ENCODE results near the gene MUC15. TPM values are rescaled to one million over a fixed set of nuclear protein-coding genes. Genes with fewer than 3 reads are reported as not detected.

The MUC15 gene
- total and polyA plus RNA-seq, 2 of the 8 experiments (the other 6 are each of a cell fraction or from before 2014, with no cell fraction given): not detected

DNA sequence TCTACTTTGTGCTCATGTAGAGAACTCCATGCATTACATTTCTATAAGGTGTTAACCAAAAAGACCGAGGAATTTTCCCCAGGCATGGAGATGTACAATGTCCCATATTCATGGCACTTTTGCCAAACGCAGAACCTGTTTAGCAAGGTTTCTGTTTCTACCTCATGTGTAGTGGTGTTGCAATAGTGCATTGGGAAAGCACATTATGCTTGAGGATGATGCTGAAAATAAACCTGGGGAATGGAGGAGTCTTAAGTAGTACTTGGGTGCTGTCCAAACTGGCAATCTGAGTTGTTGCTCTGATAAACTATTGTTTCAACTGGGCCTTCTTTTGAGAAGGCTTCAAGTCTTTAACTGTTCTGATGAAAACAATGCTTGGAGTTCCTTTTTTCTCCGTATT is 11.5 kb upstream of the MUC15 start:
- ChIA-PET POLR2A (ENCODE audit: partially characterized antibody) (no interaction called here), CTCF (ENCODE audit: partially characterized antibody) (no interaction called here)
- Histone ChIP-seq H3K27ac (ENCODE audit: low read depth, low read length) (no peak overlapping the region), H3K9me3 (ENCODE audit: insufficient read depth in 2 of 2, low read depth in 1 of 2, low read length in 1 of 2) (no peaks in the 10 kb centered on the region), H3K27me3 (replicated peaks in 1 of 4; ENCODE audit: control insufficient read depth in 3 of 4, extremely low read depth in 1 of 4, insufficient read depth in 3 of 4, low read length in 3 of 4) (no peaks in the 10 kb centered on the region), H2BK20ac (ENCODE audit: low read length) (no peak overlapping the region), H3K14ac (ENCODE audit: insufficient read length) (no peak overlapping the region), H3K4me1 (replicated peaks in 1 of 4; ENCODE audit: control insufficient read depth in 3 of 4, insufficient read depth in 4 of 4, low read length in 3 of 4) (no peaks in the 10 kb centered on the region), H3K4me3 (ENCODE audit: extremely low read depth in 1 of 4, insufficient read depth in 2 of 4, low read depth in 3 of 4, low read length in 4 of 4) (no peak overlapping the region), H3K79me1 (ENCODE audit: low read depth, low read length) (no peaks in the 10 kb centered on the region), H2AK5ac (ENCODE audit: low read depth, low read length) (no peak overlapping the region), H3K79me2 (ENCODE audit: control insufficient read depth in 1 of 2, insufficient read depth in 2 of 2, low read length in 2 of 2) (no peaks in the 10 kb centered on the region), H2AFZ (ENCODE audit: low read length) (no peak overlapping the region), H2BK120ac (replicated peaks; ENCODE audit: low read depth, low read length) (no peak overlapping the region), H3K23ac (ENCODE audit: insufficient read length) (no peak overlapping the region), H2BK15ac (ENCODE audit: low read length) (no peak overlapping the region), H4K91ac (replicated peaks; ENCODE audit: insufficient read length, low read length) (no peak overlapping the region), H3K23me2 (ENCODE audit: low read depth, low read length) (no peaks in the 10 kb centered on the region), H3K18ac (ENCODE audit: extremely low read depth, low read length) (no peak overlapping the region), H3K4me2 (ENCODE audit: insufficient read depth in 1 of 2, low read depth in 2 of 2, low read length in 2 of 2) (no peak overlapping the region), H2BK5ac (ENCODE audit: low read depth, low read length) (no peak overlapping the region), H4K8ac (ENCODE audit: extremely low read depth, insufficient read depth, low read length) (no peak overlapping the region), H3K36me3 (ENCODE audit: control insufficient read depth in 2 of 4, insufficient read depth in 4 of 4, low read length in 3 of 4) (no peaks in the 10 kb centered on the region), H2BK12ac (ENCODE audit: low read depth, low read length) (no peak overlapping the region), H3K56ac (replicated peaks; ENCODE audit: insufficient read length, low read depth, low read length) (no peak overlapping the region), H3K9ac (replicated peaks in 1 of 4; ENCODE audit: extremely low read depth in 1 of 4, low read depth in 3 of 4, low read length in 3 of 4) (no peak overlapping the region), H4K20me1 (replicated peaks in 1 of 2; ENCODE audit: control insufficient read depth in 1 of 2, insufficient read depth in 2 of 2, low read length in 2 of 2) (no peaks in the 10 kb centered on the region), H4K5ac (ENCODE audit: insufficient read length, low read depth, low read length) (no peak overlapping the region), H3K4ac (replicated peaks; ENCODE audit: insufficient read length, low read depth, low read length) (no peak overlapping the region)
- no peak for DNase-seq (ENCODE audit: low read depth in 1 of 2, low spot score in 2 of 2)
- WGBS, 2 experiments (ENCODE audit: extremely low coverage in 1 of 2, insufficient coverage in 1 of 2, insufficient read length in 1 of 2, insufficient replicate concordance in 2 of 2, low coverage in 1 of 2, low lambda C conversion rate in 2 of 2, missing lambda C conversion rate in 1 of 2): 95% methylated on average over 3 of the region's 3 CpGs; no CpG with 5 or more reads in 1 of the 2 experiments
- TF ChIP-seq YY1 (IDR thresholded peaks at IDR 0.05; ENCODE audit: low read depth, low read length) (no peak), GTF2F1 (IDR thresholded peaks at IDR 0.05; ENCODE audit: borderline replicate concordance, low read depth, low read length) (no peak), ZNF274 (IDR thresholded peaks at IDR 0.05; ENCODE audit: borderline replicate concordance, extremely low read depth, low read length) (no peak), NRF1 (IDR thresholded peaks at IDR 0.05; ENCODE audit: low read depth, low read length) (no peak), CBX5 (IDR thresholded peaks at IDR 0.05; ENCODE audit: low read depth, low read length) (no peak), GABPA (IDR thresholded peaks at IDR 0.05; ENCODE audit: borderline replicate concordance, insufficient read depth, low read length) (no peak), SIX5 (IDR thresholded peaks at IDR 0.05; ENCODE audit: low read depth, low read length) (no peak), BACH1 (IDR thresholded peaks at IDR 0.05; ENCODE audit: low read length) (no peak), EZH2 (IDR thresholded peaks at IDR 0.05; ENCODE audit: low read depth, low read length, severe bottlenecking) (no peak), MAFK (IDR thresholded peaks at IDR 0.05; ENCODE audit: low read depth, low read length) (no peak), TBP (IDR thresholded peaks at IDR 0.05; ENCODE audit: low read depth, low read length) (no peak), EP300 (IDR thresholded peaks at IDR 0.05; ENCODE audit: borderline replicate concordance in 1 of 2, low read depth in 2 of 2, low read length in 2 of 2) (no peak), KDM5A (IDR thresholded peaks at IDR 0.05; ENCODE audit: low read length) (no peak), CBX8 (IDR thresholded peaks at IDR 0.05; ENCODE audit: borderline replicate concordance, low read depth, low read length) (no peak)
- peak; percentile 7 for FAIRE-seq
